Peyer's patch (tissue), 4 donors: Measurements from ENCODE around the gene SERPINF2.

Source experiments
- CTCF ChIP-seq, 6 experiments: fragments of 450-650 bp in 4 of 6; fragments of 200-600 bp in 2 of 6; sonication (generic) in 1 of 6; IDR thresholded peaks; one replicate each; pipeline ENCODE4 v1.5.1; 2017 to 2019; ENCODE audit warnings: antibody characterized with exemption in 6 of 6, mild to moderate bottlenecking in 3 of 6, moderate library complexity in 1 of 6
- POLR2A ChIP-seq, 2 donors: fragments of 450-650 bp; IDR thresholded peaks; one replicate each; pipeline ENCODE4 v1.5.1; 2017; ENCODE audit warnings: antibody characterized with exemption in 2 of 2, mild to moderate bottlenecking in 2 of 2, moderate library complexity in 2 of 2

DNA sequence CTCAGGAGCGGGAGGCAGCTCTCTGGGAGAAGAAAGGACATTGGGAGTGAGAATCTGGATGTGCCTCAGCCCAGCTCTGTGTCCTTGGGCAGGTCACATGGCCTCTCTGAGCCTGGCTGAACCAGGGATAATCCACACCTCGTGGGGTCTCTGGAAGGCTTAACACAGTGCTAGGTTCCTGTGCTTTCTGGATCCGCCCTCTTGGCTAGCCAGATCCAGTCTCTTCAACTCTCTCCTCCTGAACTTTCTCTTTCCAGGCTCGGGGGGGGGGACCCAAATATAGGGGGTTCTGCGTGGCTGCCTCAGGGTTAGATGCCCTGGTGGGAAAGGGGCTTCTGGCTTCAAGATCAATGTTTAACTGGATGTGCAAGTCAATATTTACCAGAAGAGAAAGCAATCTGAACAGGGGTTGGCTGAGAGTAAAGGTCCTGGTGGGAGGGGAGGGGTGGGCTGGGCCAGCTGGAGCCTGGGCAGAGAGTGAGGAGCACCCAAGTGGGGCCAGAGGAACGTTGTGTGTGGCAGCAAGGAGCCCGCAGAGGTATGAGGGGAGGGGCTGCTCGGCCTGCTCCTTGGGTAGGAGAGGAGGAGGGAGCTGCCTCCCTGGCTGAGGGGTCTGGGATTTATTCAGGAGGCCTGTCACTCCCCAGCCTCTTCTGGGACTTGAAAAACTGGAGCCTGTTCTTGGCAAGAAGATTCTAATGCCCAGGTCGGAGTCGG is at the start of gene SERPINF2:
- TF ChIP-seq CTCF (IDR thresholded peaks at IDR 0.05): no peak
- no peak for TF ChIP-seq POLR2A (IDR thresholded peaks at IDR 0.05)
